Bone marrow (tissue), 2 donors: ENCODE results near the gene ZDHHC14.

ENCODE experiments used
- DNase-seq, 2 donors: peaks; one replicate each; lab custom pipeline; 2025; lab: John Stamatoyannopoulos, UW

The ZDHHC14 gene

DNA sequence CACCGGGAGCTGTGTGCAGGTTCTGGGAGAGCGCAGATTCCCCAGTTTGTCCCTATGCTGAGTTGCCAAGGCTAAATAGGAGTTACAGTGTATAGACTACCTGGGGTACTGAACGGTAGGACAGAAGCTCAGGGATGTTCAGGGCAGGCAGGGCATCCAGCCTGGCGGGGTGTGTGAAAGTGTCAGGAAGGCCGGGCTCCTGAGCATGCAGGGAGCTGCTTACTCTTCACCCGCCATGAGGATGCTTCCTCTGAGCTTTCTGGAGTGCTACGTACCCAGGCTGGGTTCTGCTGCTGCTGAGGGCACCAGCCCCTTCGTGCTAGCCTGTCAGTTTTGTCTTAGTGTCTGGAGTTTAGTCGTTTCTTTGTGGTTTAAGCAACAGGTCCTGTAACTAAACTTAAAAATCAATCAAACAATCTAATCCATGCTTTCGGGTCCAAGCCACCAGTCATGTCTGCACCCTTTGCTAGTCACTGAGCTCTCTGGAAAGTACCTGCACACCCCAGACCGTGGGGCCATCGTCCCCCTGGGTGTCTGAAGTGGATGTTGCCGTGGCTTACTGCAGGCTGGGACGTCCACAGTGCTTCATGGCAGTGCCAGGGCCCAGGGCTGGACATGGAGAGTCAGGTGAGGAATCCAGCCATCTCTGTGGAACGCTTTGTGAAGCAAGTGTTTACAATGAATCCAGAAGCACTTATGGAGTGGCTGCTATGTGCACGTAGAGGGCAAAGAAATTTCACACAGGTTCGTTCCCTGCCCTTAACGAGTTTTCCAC lies 221.7 kb downstream of the ZDHHC14 start:
- DNase-seq: no peak

DNA sequence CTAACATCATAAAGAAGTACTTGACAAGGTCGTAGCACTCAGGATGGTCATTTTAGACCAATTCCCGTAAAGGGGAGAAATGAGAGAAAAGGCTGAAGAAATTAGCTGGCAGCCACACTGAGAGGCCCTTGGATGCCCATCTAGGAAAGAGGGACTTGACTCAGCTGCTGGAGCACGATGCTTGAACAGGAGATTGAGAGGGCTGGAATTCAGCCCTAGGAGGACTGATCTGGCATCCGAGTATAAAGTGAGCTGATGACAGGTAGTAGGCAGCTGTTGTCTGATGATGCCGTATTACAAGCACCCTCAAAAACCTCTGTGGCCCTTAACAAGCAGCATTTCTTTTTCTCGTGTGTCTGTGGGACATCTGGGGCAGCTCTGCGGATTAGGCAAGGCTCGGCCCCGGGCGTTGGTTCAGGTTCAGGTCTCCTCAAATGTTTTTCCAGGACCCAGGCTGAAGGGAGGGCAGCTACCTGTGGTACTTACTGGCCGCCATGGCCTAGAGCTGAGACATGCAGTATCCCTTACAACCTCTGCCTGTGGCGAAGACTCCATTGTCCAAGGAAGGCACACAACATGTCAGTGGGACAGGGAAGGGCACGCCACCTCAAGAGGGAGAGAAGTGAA lies 222.4 kb downstream of the ZDHHC14 start:
- DNase-seq: no peak

DNA sequence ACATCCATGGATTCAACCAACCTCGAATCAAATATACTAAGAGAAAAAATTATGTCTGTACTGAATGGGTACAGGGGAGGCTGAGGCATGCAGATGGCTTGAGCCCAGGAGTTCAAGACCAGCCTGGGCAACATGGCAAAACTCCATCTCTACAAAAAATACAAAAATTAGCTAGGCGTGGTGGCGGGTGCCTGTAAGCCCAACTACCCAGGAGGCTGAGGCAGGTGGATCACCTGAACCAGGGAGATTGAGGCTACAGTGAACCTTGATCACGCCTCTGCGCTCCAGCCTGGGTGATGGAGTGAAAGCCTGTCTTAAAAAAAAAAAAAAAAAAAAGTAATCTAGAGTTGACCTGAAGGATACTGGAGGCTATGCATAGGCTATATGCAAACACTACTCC lies 223.0 kb downstream of the ZDHHC14 start:
- no peak for DNase-seq

DNA sequence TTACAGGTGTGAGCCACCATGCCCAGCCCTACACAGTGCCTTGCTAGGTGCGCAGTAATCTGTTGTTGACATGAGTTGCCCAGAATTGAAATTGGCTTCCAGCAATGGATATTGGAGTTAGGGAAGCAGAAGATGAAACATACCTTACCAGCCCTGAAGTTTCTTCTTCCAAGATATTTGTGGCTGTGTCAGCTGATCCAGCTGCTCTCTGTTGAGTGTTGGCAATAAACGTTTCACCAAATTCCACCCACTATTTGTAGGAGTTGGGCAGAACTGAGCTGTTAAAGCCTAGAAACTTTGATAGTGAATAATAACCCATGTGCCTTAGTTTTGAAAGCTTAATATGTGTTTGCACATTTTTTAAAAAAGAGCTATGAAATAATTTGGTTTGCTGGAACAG lies 223.8 kb downstream of the ZDHHC14 start:
- DNase-seq: no peak

DNA sequence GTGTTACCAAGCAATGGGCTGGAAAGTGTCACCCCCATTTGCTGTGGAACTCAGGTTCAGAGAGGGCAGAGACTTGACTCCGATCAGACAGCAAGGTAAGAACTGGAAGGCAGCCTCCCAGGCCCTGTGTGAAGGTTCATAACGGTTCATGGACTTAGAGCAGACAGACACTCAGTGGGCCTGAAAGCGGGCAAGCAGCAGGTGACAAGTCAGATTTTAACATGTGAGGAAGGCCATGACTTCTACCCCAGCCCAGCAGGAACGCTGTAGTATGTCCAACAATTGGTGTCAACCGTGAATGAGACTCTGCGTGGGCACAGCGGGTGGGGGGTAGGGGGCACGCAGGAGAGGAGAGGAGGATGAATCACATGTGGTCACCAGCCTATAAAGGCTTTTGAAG lies 224.5 kb downstream of the ZDHHC14 start:
- no peak for DNase-seq

DNA sequence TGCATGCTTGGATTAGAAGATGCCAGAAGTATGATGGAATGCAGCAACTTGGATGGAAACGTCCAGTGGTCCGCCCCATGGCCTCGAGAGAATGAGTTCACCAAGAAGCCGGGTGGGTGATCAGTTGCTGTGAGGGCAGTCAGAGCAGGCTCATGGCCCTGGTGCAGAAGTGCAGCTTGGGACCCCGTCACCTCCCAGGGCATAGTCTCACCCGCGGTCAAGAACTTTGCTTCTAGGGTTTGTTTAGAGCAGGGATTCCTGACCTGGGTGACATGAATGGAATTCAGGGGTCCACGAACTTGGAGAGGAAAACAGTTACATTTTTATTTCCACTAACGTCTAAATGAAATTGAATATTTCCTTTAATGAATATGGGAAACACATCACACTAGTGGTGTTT lies 225.5 kb downstream of the ZDHHC14 start:
- no peak for DNase-seq

DNA sequence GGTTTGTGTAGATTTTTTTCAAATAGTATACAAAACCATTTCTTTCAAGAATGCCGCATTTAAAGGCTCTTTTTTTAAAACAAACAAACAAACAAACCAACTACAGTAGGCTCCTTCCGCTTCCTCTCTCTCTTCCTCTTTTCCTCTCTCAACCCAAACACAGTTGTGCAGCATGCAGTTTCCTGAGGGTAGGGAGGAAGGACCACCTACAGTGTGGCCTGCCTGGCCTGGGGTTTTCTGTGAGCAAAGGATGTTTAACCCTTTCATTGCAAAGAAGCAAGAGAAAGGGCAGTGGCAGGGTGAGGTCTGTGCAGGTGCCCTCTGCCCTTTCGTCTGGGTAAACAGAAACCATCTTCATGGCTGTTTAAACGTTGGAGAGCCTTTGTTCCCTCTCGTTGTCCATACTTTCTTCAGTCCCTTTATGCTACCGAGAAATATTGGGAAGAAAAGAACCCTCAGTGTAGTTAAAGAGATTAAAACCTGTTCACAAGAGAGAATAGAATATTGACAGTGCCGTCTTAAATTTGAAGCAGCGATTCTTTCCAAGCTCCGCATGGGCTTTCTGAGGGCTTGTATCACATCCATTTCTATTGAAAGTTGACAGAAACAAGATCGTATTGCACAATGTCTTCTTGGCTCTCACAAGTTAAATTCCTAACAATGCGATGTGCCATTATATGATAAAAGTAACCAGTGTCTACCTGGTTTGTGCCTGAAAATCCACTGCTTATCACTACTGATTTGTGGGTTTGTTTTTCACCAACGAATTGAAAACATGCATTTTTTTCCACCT lies 226.5 kb downstream of the ZDHHC14 start:
- peak in 1 of 2 donors; percentile 33 for DNase-seq

DNA sequence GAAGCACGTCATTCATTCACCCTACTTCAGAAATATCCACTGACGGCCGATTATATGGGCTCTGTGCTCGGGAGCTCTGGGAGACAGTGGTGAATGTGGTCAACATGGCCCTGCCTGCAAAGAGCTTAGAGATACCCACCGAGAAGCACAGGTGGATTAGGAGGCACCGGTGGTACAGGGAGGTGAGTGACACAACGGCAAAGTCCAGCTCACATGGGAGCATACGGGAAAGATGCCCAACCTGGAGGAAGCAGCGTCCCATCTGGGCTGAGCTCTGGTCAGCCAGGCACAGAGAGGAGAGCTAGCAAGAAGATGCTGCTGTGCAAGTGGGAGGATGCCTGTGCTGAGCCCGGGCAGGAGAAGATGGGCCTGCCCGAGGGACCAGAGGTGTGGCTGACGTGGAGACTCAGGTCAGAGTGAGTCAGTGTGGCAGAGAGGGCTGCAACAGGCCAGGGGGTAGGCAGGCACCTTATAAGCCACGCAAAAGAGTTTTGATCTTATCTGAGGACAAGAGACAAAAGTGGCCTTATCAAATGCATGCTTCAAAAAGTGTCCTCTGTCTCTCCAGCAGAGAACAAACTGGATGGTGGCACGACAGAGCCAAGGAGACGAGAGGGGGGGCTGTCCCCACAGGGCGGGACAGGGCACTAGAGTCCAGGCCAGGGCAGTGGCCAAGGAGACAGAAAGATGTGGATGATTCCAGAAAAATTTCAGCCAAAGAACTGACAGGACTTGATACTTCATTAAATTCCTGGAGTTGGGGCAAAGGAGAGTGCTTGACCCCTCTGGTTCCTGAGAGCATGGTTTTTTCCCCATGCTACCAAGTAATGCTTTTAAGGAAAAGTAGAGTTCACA lies 227.5 kb downstream of the ZDHHC14 start:
- DNase-seq: no peak

DNA sequence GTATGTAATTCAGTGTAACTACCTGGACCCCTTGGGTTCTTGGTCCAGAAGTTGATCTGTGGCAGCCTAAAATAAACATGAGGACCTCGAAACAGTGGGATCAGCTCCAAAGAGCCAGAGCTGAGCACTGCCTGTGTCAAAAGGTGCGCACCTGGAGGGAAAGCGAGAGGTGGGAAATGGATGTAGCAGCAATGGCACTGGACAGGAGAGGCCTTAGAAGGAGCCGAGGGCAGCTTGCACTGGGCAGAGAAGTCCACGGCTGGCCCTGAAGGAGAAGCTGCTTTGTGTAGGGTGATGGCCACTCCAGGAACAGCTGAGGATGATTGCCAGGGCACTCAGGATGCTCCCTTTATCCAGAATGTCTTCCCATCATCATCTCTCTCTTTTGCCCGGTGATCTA lies 228.1 kb downstream of the ZDHHC14 start:
- DNase-seq: no peak

DNA sequence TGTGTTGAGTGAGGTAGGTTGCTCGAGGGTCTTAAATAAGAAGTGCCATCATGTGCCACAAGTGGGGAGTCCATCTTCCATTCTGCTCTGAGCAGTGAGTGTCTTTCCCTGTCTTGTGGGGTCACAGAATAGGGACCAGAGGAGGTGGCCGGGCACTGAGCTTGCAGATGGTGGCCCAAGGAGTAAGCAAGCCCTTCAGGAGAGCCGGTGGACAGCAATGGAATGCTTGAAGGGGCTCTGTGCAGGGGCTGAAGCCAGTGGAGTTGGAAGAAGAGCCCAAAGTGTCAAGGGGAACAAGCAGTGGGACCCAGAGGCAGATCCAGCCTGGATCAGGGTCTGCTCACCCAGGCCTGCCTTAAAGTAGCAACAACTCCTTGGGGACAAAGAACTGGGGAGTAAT lies 228.6 kb downstream of the ZDHHC14 start:
- no peak for DNase-seq

DNA sequence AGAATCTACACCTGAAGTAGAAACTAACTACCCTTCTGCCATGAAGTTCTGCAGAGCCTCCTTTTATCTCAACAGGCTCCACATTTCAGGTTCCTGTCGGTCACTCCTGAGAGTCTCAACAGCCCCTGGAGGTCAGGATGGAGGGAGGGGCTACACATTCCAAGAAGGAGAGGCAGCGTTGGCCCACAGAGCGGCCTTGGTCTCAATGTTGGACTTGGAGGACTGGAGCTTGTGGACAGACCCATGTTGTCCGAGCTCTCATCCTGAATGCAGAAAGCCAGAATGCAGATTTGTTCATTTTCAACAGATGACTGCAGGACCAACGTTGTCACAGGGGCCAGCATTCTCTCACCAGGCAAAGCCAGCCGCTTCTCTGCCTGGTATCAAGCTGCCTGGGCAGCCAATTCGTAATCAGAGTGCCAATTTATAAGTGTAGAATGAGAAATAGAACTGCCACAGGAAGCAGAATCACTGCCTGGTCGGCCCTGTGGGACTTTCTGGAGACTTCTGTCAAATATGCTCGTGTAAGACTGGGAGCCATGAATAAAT lies 229.5 kb downstream of the ZDHHC14 start:
- DNase-seq: no peak

DNA sequence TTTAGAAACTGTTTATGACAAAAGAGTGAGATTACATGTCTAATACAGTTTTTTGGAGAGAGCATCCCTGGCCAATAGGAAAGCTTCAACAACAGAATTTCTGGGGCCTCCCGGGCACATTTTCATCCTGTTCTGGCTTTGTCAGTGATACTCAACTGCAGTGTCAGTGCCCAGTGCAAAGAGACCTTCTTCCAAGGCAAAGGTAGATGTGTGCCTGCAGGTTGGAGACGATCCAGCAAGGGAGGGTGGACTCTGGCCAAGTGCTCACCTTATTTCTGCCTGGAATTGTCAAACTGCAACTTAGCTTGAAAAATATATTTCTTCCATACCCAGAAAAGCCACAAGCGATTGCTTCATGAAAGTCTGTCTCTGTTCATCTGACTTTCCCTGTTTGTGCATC lies 230.4 kb downstream of the ZDHHC14 start:
- DNase-seq: no peak

DNA sequence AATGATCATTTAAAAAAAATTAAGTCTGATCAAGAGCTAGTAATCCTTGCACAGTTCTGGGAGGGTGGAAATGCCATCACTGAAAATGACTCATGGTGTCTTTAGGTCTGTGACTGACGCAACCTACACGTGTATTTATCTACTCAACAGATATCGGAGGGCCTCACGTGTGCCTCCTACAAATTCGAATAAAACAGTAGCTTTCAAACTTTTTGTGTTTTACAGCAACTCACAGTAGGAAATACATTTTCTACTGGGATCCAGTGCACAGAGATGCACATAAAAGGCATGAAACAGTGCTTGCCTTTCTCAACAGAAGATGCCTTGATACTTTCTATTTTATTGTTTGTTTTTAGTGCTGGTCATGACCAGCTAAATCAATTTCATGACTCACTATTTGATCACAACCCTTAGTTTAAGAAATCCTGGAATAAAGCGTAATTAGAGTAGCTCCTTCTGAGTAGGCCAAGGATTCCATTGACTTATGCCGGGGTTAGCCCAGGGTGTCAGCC lies 232.1 kb downstream of the ZDHHC14 start:
- DNase-seq: no peak

DNA sequence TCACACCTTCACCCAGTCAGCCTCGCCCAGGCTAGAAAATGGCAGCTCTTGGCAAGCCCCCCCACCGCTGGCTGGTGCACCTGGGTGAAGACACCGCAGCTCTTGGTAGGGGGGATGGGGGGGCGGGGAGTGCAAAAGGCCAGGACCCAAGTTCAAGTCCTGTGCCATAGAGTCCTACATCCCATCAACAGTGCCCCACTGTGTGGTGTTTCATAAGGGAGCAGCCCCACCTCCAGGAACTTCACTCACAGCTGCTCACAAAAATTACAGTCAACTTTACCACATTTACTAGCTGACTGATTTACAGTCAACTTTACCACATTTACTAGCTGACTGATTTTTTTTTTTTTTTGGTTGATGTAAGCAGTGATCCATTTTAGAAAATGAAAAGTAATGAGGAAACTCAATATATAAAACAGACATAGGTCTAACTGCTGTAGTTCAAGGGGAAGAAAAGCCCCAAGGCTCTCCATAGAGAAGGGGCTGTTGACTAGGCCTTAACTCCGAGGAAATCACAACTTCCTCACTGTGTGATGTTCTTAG lies 233.1 kb downstream of the ZDHHC14 start:
- DNase-seq: peak in 1 of 2 donors; percentile 14

DNA sequence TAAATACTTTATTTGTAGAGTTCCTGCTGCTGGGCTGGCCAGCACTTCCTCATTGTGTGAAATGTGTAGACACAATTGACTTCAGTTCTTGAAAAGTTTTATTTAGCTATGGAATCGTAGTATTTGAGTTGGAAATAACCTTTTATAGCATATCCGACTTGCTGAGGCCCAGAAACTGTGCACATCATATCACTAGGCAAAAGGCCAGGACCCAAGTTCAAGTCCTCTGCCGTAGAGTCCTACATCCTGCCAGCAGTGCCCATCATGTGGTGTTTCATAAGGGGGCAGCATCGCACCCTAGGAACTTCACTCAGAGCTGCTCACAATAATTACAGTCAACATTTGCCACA lies 234.4 kb downstream of the ZDHHC14 start:
- DNase-seq: no peak

DNA sequence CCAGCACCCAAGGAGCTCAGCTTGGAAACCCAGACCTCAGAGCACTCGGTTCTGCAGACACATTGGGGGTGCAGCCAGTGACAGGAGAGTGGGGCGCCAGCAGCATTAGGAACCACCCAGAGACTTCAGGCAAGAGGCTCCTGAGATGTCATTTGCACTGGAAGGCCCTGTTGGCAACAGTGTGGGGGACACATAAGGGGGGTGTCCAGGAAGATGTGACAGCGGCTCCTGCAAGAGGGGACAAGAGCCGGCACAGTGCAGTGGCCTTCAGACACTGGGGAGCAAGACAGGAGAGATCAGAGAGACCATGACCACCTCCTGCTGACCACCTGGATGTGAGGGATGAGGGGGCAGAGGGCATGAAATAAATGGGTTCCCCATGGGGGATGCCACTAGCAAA lies 235.0 kb downstream of the ZDHHC14 start:
- no peak for DNase-seq

DNA sequence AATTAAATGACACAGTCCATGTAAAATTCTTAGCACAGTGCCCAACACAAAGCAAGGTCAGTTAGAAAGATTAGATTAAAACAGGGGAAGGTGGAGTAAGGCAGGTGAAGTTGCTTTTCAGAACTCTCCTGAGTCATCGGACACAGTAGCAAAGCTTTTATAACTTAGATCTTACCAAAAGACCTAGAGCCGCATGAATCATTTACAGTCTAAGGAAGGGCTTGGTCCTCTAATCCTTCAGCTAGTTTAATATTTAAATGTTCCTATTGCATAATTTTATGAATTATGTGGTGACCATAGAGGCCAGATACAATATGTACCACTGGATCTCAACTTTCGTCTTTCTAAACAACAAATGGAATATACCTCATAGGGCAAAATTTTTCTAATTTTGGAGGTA lies 240.0 kb downstream of the ZDHHC14 start:
- no peak for DNase-seq

DNA sequence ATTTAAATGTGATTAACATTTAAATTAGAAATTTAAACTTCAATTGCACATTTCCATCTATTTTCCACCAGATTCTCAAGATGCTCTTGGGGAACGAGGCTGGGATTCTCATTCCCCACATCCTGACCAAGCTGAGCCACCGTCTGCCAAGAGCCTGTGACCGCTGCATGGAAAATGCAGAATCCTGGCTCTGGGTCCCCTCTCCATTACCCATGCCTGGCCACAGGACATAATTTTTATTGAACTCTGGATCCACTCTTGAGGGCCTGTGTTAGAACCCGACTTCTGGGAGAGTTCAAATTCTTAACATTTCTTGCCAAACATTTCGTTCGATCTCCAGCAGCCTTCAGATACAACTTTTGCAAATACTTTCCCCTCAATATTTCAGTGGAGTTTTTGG lies 240.4 kb downstream of the ZDHHC14 start:
- DNase-seq: no peak

DNA sequence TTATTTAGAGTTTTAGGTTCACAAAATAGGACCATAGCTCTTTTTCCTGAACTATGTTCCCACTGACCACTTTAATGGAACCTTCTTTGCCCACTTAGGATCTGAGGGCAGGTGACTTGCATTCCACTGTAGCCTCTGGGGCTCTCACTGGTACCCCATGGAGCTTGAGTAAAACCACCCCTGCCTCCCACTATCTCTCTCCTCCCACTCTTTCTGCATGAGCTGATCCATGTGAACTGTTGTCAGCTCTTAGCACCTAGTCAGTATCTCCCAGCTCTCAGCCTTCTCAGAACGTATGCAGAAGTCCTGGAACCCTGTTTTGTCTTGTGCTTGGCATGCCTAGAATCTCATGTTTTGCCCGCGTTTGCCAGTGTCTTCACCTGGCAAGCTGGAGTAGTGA lies 241.4 kb downstream of the ZDHHC14 start:
- no peak for DNase-seq

DNA sequence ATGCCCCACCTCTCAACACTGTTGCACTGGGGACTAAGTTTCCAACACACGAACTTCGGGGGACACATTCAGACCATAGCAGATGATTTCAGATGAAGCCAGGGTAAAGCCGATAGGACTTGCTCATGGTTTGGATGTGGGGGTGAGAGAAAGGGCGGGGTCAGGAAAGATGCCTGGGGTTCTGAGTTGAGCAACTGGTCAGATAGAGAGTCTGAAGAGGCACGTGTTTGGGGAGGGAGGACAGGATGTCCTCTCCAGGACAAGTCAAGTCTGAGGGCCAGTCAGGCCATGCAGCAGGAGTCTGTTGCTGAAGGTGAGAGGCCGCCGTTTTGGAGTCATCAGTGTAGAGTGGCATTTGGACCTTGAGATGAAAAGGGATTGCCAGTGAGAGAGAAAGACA lies 244.1 kb downstream of the ZDHHC14 start:
- no peak for DNase-seq

DNA sequence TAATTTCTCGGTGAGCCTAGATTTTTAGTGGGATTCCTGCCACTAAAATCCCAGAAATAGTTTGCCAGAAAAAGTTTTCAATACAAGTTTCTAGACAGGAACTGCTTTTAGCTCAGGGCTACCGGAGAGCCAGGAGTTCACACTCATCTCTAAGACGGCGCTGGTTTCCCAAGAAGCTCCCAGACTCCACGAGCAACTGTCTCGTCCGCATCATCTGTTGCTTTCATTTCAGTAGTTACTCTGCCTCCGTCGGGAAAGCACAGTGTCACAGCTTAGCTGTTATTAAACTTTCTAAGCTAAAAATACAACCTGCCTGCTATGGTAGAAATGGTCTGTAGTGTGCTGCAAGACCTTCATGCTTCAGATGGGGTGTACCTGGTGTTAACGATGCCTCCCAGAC lies 244.8 kb downstream of the ZDHHC14 start:
- no peak for DNase-seq
